ENCODE results near the gene DEDD.

- TF ChIP-seq, protein P1, sequence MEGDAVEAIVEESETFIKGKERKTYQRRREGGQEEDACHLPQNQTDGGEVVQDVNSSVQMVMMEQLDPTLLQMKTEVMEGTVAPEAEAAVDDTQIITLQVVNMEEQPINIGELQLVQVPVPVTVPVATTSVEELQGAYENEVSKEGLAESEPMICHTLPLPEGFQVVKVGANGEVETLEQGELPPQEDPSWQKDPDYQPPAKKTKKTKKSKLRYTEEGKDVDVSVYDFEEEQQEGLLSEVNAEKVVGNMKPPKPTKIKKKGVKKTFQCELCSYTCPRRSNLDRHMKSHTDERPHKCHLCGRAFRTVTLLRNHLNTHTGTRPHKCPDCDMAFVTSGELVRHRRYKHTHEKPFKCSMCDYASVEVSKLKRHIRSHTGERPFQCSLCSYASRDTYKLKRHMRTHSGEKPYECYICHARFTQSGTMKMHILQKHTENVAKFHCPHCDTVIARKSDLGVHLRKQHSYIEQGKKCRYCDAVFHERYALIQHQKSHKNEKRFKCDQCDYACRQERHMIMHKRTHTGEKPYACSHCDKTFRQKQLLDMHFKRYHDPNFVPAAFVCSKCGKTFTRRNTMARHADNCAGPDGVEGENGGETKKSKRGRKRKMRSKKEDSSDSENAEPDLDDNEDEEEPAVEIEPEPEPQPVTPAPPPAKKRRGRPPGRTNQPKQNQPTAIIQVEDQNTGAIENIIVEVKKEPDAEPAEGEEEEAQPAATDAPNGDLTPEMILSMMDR (IDR thresholded peaks at IDR 0.05): no peak
- TF ChIP-seq POLR2AphosphoS5 (IDR thresholded peaks at IDR 0.05): no peak
Observed at GRCh38 chr1:161166669-161167548, 34.4 kb upstream of the DEDD start.
